Measurements from ENCODE around the gene GPRIN1.

DNA sequence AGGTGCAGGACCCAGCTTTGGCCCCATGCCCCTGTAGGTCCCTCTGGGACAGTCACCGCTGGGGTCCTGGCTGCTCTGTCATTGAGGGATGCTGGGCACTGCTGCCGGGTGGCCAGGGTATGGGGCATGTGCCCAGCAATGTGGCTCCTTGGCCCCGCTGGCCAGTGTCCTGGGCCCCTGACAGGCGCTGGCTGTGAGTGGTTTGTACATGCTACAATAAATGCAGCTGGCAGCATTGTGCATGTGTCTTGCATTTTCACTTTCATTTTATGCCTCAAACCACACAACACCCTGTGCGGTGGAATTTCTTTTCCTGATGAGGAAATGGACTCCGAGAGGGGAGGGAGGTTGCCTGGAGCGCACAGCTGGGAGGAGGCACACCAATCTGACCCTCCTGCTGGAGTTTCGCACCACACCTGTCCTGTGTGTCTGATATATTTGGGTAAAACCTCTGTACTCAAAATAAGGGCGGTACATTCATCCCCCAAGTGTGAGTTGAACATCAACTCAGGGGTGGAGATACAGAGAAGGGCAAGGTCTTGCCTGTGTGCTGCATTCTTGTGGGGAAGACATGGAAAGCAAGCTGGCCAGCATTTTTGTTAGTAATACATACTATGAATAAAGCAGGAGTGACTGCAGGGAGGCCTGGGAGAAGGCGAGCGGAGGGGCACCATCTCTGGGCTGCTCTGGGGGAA lies 49.0 kb upstream of the GPRIN1 start:
- TF ChIP-seq, protein P1, sequence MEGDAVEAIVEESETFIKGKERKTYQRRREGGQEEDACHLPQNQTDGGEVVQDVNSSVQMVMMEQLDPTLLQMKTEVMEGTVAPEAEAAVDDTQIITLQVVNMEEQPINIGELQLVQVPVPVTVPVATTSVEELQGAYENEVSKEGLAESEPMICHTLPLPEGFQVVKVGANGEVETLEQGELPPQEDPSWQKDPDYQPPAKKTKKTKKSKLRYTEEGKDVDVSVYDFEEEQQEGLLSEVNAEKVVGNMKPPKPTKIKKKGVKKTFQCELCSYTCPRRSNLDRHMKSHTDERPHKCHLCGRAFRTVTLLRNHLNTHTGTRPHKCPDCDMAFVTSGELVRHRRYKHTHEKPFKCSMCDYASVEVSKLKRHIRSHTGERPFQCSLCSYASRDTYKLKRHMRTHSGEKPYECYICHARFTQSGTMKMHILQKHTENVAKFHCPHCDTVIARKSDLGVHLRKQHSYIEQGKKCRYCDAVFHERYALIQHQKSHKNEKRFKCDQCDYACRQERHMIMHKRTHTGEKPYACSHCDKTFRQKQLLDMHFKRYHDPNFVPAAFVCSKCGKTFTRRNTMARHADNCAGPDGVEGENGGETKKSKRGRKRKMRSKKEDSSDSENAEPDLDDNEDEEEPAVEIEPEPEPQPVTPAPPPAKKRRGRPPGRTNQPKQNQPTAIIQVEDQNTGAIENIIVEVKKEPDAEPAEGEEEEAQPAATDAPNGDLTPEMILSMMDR (IDR thresholded peaks at IDR 0.05) = no peak
- TF ChIP-seq POLR2A (IDR thresholded peaks at IDR 0.05) = no peak

All from testis (tissue), 2 donors.